Dermis blood vessel endothelial cell (primary cell): ENCODE results near the gene SPATA24. TPM values are rescaled to one million over a fixed set of nuclear protein-coding genes. Genes with fewer than 3 reads are reported as not detected.
"Not testable (repeated sequence)": the region's sequence is repeated elsewhere in the genome, so short reads cannot be mapped to it uniquely, and the experiment has no call there.

Source experiments
- DNase-seq: peaks from one replicate; pipeline ENCODE4 v3.0.0; 2010
- total RNA-seq: library from RNA; depleted of rRNA; stranded (reverse); fragments of >200 nt; gene quantifications from 2 replicates; pipeline ENCODE4 v1.2.3, GENCODE V29; 2014

Gene SPATA24, protein sequence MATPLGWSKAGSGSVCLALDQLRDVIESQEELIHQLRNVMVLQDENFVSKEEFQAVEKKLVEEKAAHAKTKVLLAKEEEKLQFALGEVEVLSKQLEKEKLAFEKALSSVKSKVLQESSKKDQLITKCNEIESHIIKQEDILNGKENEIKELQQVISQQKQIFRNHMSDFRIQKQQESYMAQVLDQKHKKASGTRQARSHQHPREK
- 8.0 and 10.0 TPM in 2 replicates for total RNA-seq

DNA sequence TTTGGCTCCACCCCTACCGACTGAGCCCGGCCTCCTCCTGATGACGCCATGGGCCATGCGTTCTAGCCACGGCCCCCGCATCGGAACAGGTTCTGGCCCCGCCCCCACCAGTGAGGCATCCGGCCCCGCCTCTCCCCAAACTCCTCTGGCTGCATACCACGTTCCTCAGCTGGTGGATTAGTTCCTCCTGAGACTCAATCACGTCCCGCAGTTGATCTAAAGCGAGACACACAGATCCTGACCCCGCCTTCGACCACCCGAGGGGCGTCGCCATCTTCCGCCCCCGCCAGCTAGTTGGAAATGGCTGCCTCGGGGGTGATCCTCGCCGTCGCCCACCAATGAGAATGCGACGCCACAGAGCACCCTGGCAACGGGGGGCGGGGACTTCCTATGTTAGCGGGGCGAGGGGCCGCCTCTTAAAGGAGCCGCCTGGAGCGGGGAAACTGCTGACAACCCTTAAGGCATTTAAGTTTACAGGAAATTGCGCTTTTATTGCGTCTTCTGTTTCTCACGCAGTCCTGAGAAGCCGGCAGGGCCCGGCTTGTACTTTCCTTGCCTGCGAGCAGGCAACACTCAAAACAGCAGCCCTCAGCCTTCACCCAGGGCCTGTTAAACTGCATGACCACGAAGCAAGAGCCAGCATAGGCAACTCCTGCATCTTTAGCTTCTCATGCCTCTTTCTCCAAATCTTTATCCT is at the start of gene SPATA24:
Gene SPATA24 (minus strand): TSS at position 303 of the 697 bp plus-strand sequence. CDS start 29 bp downstream, at position 274.
- DNase-seq, result peak; percentile 98

DNA sequence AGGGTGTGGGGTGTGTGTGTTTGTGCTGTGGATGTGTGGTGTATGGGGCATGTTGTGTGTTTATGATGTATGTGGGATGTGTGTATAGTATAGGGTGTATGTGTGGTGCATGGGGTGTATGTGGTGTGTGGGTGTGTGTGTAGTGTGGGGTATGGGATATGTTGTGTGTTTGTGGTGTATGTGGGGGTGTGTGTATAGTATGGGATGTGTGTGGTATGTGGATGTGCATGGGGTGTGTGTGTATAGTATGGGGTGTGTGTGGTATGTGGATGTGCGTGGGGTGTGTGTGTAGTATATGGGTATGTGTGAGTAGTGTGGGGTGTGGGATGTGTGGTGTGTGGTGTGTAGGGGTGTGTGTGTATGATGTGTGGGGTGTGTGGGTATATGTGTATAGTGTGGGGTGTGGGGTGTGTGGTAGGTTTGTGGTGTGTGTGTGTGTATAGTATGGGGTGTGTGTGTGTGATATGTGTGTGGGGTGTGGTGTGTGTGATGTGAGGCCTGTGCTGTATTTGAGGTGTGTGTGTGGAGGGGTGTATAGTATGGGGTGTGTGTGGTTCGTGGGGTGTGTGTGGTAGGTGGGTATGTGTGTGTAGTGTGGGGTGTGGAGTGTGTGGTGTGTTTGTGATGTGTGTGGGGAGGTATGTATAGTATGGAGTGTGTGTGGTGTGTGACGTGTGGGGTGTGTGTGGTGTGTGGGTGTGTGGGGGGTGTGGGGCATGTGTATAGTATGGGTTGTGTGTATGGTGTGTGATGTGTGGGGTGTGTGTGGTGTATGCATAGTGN is 48.2 kb upstream of the SPATA24 start:
- DNase-seq, result no peak

DNA sequence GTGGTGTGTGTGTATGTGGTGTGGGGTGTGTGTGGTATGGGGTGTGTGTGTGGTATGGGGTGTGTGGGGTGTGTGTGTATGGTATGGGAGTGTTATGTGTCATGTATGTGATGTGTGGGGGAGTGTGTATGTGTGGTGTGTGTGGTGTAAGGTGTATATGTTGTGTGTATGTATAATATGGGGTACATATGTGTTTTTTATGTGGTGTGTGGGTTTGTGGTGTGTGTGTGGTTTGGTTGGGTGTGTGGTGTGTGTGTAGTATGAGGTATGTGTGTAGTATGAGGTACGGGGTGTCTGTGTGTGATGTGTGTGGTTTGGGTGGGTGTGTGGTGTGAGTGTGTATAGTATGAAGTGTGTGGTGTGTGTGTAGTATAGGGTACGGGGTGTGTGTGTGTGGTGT is 47.3 kb upstream of the SPATA24 start:
- no peak for DNase-seq

DNA sequence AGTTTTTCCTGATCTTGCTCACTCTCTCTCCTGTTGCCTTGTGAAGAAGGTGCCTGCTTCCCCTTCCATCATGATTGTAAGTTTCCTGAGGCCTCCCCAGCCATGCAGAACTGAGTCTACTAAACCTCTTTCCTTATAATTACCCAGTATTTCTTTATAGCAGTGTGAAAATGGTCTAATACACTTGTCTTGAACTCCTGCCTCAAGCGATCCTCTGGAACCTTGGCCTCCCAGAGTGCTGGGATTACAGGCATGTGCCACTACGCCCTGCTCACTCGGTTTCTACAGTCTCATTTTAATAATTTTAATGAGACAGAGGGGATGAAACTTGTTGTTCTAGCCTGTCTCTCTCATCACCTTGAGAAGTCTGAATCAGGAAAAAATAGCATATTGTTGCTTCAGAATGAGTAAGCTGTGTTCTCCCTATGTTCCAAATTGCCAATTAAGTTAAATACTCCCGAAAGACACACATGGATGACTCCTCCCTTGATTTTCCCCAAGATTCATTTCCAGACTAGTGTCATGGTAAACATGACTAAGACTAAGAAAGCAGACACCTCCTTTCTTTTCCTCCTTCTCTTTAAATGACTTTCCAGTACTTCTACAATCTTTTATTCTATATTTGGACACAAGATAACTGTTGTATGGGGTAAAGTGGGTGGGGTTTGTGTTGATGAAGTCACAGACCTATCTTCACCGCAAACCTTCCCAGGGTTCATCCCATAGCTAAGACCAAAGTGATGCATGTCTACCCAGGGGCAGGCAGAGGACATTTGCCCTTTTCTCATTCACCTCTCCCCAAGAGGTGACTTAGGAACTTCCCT is 43.3 kb upstream of the SPATA24 start:
- DNase-seq, result no peak

DNA sequence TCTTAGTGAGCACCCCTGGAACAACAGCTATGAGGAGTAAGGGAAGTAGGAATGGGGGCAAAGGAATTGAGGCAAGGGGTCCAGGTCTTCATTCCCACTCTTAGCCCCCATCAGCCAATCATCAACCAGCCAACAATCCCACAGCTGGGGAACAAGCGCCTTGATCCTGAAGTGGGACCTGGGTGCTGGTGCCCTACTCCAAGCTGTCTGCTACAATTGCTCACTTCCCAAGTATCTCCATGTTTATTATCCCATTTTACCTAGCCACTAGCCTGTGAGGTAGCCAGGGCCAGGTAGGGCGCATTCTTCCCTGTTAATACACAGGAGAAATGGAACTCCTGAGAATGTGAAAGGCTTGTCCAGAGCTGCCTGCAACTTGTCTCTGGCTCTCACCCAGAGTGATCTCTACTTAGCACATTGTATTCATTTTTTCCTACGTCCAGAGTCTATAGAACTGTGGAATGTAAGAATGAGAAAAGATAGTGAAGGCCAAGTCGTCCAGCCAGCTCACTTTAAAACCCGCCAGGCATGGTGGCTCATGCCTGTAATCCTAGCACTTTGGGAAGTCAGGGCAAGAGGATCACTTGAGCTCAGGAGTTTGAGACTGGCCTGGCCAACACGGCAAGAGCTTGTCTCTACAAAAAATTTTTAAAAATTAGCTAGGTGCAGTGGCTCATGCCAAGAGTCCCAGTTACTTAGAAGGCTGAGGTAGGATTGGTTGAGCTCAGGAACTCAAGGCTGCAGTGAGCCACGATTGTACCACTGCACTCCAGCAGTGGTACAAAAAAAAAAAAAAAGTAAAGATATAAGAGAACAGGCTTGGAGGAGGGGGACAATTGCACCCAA is 41.7 kb upstream of the SPATA24 start:
- peak; percentile 40 for DNase-seq

DNA sequence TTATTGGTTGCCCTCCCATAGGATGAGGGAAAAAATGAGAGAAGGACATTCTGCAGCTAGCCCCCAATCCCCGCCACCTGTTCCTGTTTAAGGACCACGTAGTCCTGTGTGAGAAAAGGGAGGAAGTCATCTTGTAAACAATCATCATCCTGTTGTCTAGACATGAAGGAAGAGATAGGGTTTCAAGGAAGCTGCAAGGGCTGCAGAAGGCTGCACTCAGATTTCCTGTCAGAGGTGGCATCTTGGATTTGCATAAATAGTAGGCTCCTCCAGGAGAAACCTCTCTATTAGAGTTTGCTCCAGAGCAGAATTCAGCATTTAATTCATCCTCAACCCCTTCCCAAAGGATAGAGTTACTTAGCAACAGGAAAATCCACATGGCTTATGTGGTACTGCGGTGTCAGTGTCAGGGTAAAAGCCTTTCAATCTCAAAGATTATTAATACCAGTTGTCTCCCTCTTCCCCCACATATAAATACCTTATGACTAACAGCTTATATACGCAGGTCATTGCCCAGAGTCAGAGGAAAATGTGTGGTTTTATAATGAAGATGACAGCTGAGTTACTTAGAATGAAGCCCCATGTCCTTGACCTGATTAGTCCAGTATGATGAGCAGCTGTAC is 40.1 kb upstream of the SPATA24 start:
- DNase-seq, result peak; percentile 71

DNA sequence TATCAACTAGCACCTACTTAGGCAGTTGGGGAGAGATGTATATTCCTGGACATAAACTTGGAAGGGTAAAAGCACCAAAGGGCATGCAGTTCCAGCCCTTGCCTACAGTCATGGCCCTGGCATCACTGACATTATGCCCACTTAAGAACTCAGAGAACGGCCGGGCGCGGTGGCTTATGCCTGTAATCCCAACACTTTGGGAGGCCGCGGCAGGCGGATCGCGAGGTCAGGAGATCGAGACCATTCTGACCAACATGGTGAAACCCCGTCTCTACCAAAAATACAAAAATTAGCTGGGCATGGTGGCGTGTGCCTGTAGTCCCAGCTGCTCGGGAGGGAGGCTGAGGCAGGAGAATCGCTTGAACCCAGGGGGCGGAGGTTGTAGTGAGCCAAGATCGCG is 36.5 kb upstream of the SPATA24 start:
- not testable (repeated sequence) for DNase-seq

DNA sequence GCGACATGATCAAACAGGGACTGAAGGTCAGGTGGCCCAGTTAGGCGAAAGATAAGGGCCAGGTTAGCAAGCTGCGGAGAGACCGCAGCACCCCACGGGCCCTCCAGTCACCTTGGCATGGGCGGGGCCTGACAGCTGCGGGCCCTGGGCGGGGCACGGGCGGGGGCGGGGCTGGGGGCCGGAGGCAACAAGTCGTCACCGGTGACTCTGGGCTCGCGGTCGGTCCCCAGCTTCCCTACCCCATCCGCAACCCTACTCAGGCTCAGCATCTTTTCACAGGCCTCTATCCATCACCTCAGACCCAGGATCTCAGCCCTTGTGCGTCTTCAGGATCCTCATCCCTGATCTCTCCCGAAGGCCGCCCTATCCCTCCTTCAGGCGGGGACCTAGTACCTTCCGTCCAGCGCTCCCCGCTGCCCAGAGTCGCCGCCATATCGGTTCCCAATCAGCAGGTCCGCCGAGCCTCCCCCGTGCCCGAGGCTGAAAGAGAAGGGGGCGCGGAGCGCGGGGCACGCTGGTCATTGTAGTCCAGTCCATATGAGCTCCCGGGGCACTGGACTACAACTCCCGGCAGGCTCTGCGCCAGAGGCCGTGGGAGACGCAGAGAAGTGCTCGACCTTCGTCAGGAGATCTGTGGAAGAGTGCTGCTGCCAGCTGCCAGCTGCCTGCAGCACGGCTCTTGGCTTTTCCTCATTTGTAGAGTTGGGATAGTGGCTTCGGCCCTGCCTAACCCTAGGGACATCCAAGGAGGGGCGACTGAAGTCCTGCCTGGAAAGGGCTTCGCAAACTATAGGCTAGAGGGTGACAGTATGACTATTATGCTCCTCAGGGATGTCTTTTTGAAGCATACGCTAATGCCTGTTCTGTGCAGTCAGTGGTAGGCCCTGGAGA is 35.4 kb upstream of the SPATA24 start, which contains the start of gene DNAJC18:
Gene DNAJC18 (minus strand): TSS at position 513 of the 891 bp plus-strand sequence. CDS start 80 bp downstream, at position 433.
- DNase-seq, result peak; percentile 92

DNA sequence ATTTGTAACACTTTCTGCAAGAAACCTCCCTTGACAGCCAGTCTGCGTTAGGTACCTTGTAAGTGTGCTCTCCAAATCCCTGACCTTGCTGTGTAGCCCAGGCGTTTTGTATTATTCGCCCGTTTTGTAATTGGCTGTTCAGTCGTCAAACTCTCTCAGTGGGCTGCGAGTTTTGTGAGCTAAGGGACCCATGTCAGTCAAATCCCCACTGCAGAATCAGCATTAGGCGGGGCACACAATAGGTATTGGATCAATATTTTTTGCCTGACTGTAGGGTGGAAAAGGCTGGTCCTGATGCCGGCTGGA is 34.8 kb upstream of the SPATA24 start:
- DNase-seq, result no peak

DNA sequence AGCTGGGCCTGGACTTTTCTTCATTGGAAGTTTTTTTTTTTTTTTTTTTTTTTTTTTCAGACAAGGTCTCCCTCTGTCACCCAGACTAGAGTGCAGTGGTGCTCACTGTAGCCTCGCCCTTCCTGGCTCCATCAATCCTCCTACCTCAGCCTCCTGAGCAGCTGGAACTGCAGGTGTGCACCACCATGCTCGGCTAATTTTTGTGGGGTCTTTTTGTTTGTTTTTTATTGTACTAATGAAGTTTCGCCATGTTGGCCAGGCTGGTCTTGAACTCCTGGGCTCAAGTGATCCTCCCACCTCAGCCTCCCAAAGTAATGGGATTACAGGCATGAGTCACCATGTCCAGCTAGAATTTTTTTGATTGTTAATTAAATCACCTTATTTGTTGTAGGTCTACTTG is 31.8 kb upstream of the SPATA24 start:
- no peak for DNase-seq

DNA sequence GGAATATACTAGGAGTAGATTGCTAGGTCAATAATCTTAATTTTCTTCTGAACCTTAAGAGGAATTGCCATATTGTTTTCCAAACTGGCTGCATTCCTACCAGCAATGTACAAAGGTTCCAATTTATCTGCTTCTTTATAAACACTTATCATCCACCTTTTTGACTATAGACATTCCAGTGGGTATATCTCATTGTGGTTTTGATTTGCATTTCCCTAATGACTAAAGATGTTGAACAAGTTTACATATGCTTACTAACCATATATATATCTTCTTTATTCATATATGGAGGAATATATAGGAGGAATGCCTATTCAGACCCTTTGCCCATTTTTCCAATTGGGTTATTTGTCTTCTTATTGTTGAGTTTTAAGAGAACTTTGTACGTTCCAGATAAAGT is 27.8 kb upstream of the SPATA24 start:
- DNase-seq, result no peak

DNA sequence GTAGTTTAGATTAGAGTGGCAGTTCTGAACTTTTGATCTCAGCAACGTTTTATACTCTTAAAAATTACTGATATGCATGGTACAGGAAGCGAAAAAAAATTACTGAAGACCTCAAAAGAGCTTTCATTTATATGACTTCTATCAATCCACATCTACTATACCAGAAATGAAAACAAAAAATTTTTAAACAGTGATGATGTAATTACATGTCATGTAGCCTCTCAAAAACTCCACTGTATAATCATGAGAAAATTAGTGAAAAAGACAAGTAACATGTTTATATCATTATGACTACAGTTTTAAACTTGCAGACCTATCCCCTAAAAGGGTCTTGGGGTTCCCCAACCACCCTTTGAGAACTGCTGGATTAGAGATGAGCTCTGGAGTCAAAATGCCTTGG is 26.1 kb upstream of the SPATA24 start:
- no peak for DNase-seq

DNA sequence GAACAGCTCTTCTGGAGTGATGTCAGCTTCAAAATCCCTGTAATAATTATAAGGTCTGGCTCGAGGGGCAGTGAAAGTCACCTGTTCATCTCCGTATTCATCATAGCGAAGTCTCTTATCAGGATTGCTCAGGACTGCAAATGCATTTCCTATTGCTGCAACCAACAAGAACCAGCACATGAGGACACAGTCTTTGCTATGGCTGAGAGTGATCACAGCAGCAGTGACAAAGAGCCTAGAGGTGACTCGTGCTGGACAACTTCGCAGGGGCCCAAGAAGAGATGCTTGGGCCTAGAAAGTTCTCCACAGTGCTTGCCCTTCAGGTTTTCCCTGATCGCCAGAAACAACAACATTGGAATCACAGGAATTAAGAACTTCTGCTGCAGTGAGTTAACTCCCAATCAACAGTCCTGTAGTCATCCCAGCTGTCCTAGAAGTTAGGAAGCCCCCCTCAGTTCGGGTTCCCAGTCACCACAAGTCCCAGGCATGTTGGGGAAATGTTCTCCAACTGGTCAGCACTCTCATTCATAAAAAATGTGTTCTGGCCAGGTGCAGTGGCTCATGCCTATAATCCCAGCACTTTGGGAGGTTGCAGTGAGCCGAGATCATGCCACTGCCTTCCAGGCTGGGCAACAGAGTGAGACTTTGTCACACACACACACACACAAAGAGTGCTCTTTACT is 22.5 kb upstream of the SPATA24 start:
- no peak for DNase-seq

DNA sequence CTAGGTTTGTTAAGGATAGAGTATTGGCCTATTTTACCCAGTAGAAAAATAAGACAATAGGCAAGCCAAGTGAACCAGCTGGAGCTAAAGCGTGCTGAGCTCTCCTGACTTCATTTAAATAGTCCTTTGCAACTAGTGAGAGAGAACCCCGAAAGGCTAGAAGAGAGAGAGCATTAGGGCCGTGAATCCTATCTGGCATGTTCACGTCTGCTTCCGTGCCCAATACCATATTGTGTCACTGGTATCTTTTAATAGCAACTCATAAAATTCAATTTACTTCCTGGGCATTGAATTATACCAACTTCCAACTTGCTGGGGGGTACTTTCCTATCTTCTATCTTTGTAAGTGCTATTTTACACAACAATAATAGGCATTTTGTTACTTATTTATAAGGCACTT is 21.6 kb upstream of the SPATA24 start:
- DNase-seq, result no peak

DNA sequence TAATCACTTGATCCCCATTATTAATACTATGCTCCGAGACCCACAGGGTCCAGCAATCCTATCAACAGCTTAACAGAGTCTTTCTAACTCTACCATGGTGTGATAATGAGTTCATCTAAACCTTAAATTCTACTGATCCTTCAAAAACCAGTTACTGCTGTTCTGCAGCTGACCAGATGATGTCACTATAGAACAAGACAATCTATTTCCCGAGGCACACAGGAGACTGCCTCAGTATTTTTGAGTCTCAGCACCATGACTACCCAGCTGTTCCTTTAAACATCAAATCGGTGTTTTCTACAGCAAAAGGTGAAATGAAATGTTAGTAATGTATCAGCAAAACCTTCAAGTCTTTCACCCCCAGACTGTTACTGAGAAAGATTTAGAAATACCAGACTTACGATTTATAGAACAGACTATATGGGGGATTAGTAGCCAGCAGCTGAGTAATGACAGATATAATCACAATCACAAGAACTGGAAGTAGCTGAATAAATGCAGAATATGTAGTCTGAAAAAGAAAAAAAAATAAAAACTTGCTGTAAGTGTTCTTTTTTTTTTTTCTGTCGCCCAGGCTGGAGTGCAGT is 18.5 kb upstream of the SPATA24 start:
- DNase-seq, result peak; percentile 86

DNA sequence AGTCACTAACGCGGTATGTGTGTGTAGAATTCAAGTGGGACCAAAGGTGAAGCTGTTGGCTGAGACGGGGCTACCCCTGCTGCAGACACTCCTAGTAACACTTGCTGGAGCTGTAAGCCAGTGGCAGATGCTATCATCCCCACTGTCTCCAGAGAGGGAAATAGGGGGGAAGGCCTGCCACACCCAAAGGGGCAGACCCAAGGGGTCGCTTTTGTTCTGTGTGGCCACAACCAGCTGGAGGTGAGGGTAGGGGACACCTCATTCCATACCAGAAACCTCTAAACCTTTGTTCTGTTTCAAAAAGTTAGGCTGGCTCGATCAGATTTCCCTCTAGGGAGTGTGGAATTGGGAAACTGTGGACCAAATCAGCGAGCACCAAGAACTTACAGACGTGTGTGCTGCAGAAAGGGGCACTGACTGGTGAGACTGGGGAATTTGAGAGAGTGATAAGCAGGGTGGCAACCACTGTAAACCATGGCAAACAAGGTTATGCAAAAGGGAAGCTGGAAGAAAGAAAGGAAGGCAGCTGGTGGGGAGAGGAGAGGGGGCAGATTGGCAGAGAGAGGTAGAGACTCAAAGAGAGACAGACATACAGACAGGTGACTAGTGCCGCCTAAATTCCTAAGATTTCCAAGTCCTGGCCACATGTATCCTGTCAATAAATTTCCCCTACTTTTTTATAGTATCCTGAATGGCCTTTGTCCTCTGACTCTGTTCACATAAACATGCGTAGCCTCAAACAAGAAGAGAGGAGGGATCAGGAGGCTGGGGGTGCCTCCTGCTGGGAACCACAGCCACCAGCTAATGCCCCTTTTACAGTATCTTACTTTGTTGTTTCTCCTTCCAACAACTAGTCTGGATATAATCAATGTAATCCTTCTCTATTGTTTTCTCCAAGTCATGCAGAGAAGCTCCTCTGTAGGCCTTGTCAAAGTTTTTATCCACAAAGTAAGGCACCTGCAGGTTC is 15.6 kb upstream of the SPATA24 start:
- peak; percentile 36 for DNase-seq

DNA sequence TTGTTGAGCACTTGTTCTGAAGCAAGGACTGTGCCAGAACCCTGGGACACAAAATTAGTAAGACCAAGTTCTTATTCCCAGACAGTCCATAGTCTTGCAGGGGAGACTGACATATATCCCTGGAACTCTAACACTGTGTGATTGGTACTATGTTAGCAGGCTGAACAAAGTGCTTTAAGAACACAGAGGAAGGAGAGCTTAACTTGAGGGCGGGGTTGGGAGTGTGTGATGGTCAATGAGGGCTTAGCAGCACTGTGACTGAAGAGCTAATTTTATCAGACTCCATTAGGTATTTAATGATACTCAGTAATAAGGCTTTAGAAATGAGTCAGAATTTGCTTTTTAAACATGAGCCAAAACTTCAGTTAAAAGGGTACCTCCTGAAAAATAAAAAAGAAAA is 14.9 kb upstream of the SPATA24 start:
- peak; percentile 37 for DNase-seq

DNA sequence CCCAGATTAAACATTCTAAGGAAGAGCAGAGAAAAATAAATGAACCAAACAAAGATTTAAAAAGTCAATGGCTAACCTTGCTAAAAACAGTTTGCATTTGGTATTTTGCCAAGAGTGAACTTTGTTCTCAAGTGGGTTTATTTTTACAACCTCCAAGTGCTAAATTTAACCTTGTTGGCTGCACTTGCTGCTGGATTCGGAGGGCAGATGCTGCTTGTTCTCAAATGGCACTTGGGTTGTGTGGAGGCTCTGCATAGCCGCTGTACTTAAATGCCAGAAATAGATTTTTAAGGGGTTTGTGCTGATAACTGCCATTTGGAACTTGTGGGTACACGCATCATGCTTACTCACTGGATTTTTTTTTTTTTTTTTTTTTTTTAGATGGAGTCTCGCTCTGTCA is 13.3 kb upstream of the SPATA24 start:
- DNase-seq, result no peak
